HS-27A (cell line): Measurements from ENCODE around the gene NAV3.

ENCODE experiments used
- DNase-seq: peaks from one replicate; pipeline ENCODE4 v3.0.0-alpha.2; 2012; ENCODE audit warnings: low read depth, missing footprints

NAV3 gene

DNA sequence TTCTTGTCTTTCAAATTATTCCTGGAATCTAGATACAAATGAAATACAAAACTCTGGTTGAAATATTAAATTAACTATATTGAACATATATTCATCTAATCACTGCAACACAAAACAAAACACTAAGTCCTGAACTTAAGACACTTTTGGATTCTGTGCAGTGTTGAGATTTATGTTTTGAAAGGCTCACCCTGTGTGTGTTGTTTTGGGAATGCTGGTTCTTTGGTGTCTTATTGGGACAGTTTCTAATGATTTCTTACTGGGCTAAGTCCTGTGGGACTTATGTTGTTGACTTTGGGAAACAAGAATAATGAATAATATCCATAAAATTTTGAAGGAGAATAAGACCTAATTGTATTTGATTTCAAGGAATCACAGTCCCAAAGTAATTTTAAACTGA lies 153.2 kb downstream of the NAV3 start:
- no peak for DNase-seq

DNA sequence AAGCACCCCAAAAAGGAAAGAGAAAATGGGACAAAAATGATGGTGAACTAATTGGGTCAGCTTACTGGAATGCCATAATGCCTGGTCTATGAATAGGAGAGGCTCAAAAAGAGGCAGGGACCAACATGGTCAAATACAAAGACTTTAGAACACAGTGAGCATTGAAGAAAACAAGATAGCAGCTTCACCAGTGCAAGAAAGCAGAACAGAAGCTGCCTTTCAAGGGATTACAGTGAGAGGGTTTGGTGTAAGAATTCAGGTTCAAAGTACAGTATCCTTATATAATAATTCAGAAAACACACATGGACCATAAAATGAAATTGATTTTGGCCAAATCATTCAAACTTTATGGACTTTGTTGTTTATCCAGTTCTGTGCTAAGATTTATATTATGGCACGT lies 162.1 kb downstream of the NAV3 start:
- DNase-seq: no peak

DNA sequence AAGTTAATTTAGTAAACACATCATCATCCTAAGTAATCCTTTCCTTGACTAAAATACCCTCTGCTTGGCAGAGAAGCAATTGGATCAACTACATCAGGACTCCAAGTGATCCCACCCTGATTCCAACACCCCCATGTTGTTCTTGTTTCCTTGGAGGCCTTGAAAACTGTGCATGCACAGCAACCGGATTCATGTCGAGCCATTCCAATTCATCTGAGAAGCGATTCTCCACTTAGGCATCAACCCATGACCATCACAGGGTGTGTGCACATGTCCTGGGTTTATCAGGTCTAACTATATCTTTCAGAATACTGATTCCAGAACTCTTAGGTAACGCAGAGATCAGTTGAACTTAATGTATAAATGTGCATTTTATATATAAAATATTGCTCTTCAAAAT lies 163.0 kb downstream of the NAV3 start:
- no peak for DNase-seq

DNA sequence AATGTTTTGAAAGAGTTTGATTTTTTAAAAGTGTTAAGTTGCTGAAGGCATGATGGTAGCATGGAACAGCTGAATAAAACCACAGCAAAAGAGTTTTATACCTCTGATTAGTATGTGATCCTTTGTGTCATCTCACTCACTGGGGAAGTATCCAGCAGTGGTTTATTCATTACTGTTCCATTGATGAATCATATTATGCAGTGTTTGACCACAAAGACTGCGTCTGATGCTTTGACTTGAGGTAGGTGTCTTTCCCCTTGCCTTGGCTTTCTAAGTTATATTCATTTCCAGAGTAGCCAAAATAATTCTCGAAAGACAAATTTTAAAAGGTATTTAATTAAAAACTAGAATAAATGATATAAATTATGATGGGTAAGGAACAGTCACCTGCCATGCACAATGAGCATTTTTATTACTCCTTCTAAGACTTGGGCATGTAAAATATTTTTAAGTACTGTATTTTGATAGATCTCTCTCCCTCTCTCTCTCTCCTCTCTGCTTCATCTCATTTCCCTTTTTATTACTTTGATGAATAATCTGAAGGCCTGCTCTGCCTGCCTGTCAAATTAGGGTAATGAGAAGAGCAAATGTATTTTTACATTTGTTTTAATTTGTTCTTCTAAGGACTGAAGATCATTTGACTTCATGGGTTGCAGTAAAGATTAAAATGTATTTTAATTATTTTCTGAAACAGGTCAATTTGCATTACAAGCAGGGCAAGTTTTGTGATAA lies 164.9 kb downstream of the NAV3 start:
- peak; percentile 66 for DNase-seq

DNA sequence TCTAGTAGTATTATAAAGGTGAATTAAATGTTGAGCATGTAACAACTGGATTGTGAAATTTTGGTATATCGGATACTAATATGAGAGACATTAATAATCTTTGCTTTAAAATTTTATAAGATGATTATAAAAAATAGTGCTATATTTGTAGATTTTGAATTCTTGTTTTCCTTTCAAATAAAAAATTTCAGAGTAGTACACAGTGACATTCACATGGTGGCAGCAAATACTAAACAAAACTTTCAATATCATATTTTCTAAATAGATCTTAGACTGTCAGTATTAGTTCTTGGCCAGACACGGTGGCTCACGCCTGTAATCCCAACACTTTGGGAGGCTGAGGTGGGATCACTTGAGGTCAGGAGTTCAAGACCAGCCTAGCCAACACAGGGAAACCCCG lies 166.0 kb downstream of the NAV3 start:
- DNase-seq: no peak

DNA sequence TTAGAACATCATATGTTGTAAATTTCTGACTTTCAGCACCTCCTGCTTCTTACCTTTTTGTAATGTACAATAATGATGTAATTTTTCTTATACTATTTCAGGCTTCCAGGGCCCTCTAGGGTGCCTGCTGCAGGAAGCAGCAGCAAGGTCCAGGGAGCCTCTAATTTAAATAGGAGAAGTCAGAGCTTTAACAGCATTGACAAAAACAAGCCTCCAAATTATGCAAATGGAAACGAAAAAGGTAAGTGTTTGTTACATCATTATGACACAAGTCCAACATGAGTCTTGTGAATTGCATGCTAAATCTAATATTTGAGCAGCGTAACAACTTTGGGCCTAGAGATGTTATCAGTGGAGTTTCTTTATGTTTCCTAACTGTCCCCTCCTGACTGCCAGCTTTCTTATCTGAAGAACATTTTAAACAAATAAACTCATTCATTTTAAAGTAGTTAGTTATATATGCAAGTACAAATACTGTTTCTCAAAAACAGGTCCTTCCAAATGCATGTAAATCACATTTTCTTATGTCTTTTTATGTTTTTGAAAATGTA lies 167.6 kb downstream of the NAV3 start:
- DNase-seq: no peak

DNA sequence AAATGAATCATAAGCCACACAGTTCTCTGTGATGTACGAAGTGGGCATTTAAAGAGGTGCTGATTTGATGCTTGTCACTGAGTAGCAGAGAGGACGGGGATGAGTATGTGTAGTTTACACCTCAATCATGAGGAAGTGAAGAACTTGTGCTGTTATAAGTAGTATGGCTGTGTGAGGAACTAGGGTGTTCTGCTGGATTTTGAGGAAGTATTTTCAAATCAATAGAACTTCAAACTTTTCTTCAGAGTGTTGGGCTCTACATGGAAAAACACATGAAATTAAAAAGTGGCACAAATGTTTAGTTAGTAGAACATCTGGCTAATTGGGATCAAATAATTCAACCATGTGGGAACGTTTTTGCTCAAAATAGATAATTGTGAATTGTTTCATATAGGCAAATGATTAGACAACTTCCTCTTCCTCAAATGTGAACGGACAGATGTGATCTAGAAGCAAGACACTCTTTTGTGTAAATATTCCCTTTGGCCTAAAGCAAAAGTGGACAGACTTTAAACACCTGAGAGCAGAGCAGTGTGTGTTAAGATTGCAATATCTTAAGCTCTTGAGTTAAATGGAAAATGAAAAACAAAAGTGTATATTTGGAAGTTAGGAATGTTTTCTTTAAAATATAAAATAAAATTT lies 168.5 kb downstream of the NAV3 start:
- DNase-seq: no peak

DNA sequence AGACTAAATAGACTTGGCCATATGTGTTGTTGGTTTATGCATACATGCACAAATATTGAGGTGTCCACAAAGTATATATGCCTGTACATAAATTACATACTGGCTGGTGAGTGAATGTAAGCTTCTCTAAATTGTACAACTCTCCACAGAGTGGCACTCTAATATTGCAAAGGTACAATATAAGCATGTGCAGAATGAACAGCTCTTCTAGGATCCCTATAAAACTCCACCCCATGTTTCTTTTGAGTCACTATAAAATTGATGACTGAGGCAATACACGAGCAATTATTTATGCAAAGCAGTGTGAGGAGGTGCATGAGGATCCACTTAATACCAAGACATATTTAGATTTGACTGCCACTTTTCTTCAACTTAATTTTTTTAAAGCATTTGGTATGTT lies 172.2 kb downstream of the NAV3 start:
- DNase-seq: no peak

DNA sequence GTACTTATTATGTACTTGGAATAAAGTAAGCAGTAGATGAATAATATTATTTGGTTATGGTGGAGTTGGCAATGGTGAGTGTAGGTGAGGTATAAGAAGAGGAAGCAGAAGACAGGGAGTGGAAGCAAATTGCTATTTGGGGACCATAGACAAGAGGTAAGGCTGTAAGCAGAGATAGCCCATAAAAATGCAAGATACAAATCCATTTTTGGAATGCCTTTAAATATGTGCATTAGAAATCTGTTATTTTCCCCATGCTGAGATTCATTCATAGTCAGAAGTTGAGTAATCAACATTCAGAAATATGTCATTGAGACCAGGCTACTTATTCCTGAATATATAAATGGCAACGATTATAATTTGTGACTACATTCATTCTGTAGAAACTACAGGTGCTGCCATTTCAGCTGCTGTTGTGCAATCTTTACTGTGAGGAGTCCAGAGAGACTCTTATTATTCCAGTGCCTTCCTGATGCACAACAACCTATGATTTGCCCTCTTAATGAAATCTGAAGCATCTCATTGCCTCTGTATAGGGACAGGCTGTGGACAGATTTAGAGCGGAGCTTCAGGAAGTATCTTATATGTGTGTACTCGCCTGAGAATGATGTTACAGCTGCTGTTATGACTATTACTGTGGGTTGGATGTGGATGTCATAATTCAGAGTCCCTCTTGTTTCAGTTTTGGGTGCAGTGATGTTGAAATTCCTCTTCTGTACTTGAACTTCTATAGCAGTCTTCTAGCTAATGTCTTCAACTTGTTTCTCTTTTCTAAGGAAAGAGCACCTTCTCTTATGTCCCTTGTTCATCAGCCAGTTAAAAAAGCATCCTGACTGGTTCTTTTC lies 173.8 kb downstream of the NAV3 start:
- no peak for DNase-seq

DNA sequence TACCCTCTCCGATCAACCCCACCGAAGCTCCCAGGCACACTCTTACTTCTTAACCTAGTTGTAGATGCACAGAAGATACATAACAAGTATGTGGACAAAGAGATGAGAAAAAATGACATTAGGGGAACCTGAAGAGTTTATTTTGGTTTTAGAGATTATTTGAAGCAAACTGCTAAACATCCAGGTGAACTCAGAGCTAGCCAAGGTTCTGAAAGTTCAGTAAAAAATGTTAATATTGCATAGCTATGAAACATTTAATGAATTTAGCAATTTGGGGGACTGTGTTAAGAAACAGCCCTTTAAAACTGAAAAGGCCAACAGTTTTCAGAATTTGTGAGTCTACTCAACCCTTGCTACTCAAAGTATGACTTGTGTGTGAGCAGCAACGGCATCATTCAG lies 174.4 kb downstream of the NAV3 start:
- no peak for DNase-seq

DNA sequence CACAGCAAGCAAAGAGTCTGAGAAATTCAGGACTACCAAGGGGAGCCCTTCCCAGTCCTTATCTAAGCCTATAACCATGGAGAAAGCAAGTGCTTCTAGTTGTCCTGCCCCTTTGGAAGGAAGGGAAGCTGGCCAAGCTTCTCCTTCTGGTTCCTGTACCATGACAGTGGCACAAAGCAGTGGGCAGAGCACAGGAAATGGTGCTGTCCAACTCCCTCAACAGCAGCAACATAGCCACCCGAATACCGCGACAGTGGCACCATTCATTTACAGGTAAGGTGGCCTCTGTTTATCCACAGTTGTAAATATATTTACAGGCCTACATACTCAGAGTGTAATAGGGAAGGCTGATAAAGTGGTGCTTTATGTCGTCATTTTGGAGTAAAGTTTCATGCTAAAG lies 176.5 kb downstream of the NAV3 start:
- DNase-seq: no peak

DNA sequence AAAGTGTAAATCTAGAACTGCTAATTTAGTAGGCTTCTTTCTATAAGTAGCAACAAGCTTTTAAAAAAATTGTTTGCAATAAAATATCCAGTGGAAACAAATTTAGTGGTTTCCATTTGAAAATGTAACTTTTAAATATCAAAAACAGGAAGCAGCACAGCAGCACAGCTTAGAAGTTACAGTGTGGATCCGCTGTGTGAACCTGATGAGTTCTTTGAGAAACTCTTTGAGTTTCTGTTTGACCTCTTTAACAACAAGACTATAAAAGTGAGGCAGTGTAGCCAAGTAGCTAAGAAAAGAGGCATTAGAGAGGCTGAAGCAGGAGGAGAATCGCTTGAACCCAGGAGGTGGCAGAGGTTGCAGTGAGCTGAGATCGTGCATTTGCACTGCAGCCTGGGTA lies 178.3 kb downstream of the NAV3 start:
- no peak for DNase-seq

DNA sequence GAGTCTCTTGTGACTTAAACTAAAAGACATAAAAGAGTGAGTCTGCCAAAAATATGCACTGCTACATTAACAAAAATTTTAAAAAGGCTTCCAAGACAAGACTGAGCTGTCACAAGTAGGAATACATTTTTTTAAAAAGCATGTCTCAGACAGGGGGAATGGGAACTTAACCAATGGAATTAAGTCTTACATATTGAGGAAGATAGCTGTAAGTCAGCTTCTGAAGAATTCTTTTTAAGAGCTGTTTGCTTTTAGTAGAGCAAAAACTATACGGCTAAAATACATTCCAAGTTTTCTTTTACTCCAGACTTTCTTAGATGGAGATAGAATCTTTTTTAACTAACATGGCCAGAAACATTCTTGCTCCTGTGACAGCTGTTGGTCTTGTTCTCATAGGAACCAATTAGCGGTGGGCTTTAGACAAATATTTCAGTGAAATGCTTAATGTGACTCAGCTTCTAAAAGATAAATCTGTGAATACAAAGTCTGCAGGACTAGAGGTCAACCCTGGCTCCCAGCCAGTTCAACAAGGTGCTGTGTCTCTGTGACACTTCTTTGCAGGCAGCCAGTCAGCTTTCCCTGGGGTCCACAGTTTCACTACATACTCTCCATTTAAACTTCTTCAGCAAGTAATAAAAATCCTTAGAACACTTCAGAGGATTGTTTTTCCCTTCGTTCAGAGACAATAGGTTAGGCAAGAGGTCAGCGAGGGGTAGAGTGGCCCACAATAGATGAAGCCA lies 187.6 kb downstream of the NAV3 start:
- DNase-seq: no peak

DNA sequence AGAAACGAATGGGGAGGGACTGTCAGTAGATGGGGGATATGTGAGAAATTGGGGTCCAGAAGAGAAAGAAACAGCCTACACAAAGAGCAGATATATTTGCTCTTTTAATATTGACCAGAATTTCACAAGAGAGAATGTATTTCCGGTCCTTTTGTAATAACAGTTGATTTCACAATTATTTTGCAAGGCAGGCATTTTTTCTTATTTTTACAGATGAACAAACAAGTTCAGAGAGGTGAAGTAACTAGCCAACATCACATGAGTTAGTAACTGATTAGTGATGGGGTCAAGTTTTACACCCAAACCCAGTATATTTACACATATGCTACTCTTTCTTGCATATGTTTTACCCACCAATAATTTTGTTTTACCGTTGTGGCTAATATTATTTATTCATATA lies 188.2 kb downstream of the NAV3 start:
- DNase-seq: no peak

DNA sequence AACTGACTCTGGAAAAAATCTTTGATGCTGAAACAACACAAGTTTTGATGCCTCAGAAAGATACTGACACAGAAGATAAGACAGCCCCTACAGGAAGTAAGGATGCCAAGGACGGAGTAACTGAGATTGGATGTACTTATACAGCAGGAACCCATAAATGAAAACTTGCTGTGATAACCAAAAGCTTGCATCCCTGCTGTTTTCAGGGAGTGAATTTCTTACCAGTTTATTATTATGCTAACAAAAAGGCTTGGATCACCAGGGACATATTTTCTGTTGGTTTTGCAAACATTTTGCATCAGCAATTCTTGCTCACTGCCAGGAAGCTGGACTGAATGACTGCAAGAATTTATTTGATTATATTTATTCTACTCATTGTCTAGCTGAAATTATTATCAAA lies 197.7 kb downstream of the NAV3 start:
- no peak for DNase-seq

DNA sequence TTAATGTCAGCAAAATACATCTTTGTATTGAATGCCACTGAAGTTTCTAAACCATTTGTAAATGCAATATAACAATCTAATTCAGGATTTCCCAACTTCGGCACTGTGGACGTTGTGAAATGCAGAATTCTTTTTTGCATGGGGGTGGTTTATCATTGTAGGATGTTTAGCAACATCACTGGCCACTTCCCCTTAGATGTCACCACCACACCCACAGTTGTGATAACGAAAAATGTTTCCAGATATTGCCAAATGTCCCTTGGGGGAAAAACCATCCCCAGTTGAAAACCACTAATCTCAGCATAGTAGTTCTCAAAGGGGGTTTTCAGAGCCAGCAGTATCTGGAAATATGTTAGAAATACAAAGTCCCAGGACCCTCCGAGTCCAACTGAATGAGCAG lies 203.3 kb downstream of the NAV3 start:
- no peak for DNase-seq

DNA sequence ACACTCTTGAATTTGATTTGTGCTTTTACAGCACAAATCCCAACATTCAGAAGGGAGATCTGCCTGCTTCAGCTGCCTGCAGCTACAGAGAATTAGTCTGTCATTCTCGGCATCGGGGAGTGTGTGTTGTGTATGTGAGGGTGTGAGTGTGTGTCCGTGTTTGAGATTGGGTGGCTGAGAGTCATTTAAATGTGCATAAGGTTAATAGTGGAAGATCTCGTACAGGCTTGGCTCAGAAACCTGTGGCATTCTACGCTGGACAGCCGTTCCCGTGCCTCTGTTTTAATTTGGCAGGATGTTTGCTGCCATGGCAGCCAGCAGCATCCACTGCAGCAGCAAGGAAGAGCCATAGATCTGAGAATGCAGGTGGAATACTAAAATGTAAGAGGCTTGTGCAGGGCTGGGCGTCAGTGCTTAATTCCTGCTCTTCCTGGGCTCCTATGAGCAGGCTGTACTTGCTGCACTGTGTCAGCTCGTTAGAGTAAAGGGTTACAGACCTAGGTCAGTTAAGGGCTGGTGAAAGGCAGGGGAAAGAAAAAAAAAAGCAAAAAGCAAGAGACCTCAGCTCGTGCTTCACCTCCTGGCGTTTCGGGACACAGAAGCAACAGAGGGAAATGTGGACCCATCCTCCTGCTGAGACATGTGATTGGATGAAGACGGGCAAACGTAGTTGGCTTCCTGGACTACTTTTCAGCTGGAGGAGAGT lies 205.4 kb downstream of the NAV3 start:
- DNase-seq: no peak

DNA sequence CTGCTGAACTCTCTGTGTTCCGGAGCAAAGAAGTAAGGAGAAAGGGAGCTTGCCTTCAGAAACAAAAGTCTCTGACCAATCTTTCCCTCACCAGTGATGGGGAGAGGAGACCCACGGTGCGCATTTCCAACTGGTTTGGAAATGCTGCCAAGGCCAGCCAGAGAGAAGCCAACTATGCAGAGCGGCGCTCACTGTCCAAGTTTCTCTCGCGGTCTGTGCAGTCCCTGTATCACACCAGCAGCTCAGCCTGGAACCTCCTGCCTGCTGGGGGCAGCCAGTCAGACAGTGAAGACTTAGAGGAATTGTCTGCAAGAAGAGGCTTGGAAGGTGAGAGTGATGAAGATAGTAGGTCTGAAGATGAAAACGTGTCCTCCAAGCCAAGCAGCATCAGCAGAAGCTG lies 206.2 kb downstream of the NAV3 start:
- DNase-seq: no peak

DNA sequence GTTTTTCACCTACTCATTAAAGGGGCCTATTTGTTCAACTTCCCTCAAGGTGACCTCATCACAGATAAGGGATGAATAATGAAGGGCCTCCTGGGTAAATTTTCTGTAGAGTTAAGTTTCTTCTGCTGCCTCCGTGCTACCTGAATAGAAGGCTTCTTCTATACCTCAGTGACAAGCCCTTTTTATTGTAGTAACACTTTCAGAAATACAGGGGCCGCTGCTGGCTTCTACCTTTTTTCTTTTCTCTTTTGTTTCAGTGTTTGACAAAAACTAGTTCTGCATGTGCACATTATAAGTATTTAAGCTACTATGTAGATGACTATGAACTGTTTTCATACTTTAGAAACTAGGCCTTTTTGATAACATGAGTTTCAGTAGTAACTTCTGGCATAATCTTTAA lies 207.0 kb downstream of the NAV3 start:
- DNase-seq: no peak

DNA sequence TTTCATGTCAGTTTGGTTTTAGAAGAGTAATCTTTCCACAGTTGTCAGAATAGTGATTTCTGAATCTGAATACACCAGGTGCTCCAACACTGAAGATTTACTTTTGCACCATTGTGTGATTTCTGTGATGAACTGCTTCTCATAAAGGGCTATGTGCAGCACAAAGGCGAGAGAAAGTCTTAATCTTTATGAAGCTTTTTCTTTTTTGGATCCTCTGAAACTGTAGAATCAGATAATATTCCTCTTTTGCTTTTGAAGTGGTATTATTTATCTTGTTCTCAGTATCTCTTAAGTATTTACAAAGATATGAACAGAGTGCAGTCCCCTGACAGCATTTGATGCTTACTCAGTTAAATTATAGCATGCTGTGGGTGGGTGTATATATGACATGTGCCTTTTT lies 207.8 kb downstream of the NAV3 start:
- DNase-seq: no peak

DNA sequence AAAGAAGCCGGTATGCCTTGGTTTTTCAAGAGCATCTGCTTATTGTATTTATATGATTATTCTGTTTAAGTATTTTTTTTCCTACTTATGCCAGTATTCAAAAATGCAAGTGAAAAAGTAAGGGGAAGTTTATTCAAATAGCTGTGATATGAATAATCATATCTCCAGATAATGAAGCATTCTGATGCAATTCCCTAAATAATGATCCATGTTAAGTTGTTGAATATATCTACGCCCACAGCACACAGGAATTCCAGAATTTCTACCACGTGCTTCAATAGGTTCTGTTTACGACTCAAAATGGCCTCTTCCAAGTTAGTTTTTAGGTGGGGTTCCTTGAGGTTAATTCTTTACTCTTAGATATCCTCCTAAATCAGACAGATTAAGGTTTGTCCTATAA lies 208.3 kb downstream of the NAV3 start:
- no peak for DNase-seq

DNA sequence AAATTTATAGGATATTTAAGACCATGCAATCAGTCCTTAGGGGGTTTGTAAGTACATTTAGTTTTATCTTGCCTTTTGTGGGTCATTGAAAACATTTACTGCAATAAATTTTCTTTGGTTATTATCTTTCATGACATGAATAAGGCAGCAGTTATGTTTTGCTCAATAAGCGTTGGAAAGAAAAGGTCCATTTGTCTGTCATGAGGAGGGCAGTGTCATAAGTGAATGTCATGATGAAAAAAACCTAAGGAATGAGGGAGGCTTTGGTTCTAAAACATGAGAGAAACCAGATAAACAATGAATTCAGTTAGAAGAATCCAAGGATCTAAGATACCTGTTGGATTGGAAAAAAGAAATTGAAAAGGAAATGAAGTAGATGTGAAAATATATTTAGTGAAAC lies 209.4 kb downstream of the NAV3 start:
- DNase-seq: no peak
